OCI-LY1 (cell line): ENCODE data around the gene TBC1D16.

Experiments used
- CTCF ChIP-seq: fragments of 200-600 bp; sonication (generic), shearing (Covaris generic); IDR thresholded peaks from 2 replicates; pipeline ENCODE4 v1.5.1; 2017; ENCODE audit warnings: mild to moderate bottlenecking, antibody characterized with exemption, low read length, moderate library complexity, mixed read lengths
- EZH2 ChIP-seq: fragments of 200-600 bp; sonication (generic), shearing (Covaris generic); IDR thresholded peaks from 2 replicates; pipeline ENCODE4 v1.8.0; 2017; ENCODE audit warnings: borderline replicate concordance, mixed run types, mild to moderate bottlenecking, antibody characterized with exemption, low read length, moderate library complexity, mixed read lengths

GRCh38 chr17:79923974-79924638, 111.6 kb downstream of the TBC1D16 start:
- TF ChIP-seq CTCF (peak; percentile 53), EZH2 (no peak)
